ENCODE data around the gene ATR. TPM values are rescaled to one million over a fixed set of nuclear protein-coding genes. Genes with fewer than 3 reads are reported as not detected.

The ATR gene
- total RNA-seq, 1 experiment from 2014 or later: 15.6 TPM

- H3K79me2 ChIP-seq (ENCODE audit: low read length): no peaks in the 10 kb centered on the region
- TF ChIP-seq EZH2phosphoT487 (IDR thresholded peaks at IDR 0.05; ENCODE audit: borderline replicate concordance, low read length) (no peak), EZH2 (IDR thresholded peaks at IDR 0.05; ENCODE audit: low read length, unreplicated experiment) (no peak), CTCF (conservative IDR thresholded peaks at IDR 0.05; ENCODE audit: low read depth, low read length) (no peak)
- intact Hi-C loops (cut with micrococcal nuclease): no loop called here
Observed at GRCh38 chr3:142470826-142471225, 107.7 kb downstream of the ATR start.

GRCh38 chr3:142468456-142468855 lies 110.1 kb downstream of the ATR start:
- H3K36me3 ChIP-seq (ENCODE audit: low read depth, low read length): no peaks in the 10 kb centered on the region
- H3F3A ChIP-seq (ENCODE audit: low read length, unreplicated experiment): no peaks in the 10 kb centered on the region
- CTCF ChIA-PET: no interaction called here
- H3K27me3 ChIP-seq (ENCODE audit: low read length): no peaks in the 10 kb centered on the region
- H2AFZ ChIP-seq (ENCODE audit: low read length): no peak overlapping the region
- H3K9me3 ChIP-seq (ENCODE audit: low read length): no peaks in the 10 kb centered on the region
- H3K9me2 ChIP-seq (replicated peaks; ENCODE audit: low read length): no peaks in the 10 kb centered on the region
- H3K4me1 ChIP-seq (ENCODE audit: insufficient read depth, low read length): no peaks in the 10 kb centered on the region
- DNase-seq: no peak
- POLR2A ChIA-PET (ENCODE audit: unreplicated experiment): no interaction called here
- H4K20me1 ChIP-seq (ENCODE audit: low read length): no peaks in the 10 kb centered on the region
- H3K4me2 ChIP-seq (ENCODE audit: low read length): no peak overlapping the region
- H3K4me3 ChIP-seq (ENCODE audit: low read length): no peak overlapping the region
- no peak overlapping the region for H3K9ac ChIP-seq (ENCODE audit: low read length)
- H3K27ac ChIP-seq (ENCODE audit: low read length): no peak overlapping the region
- intact Hi-C loops (cut with micrococcal nuclease): no loop called here
- no TSS peak for BruUV-seq (replicated peaks)
- no peak for TF ChIP-seq EZH2 (IDR thresholded peaks at IDR 0.05; ENCODE audit: low read length, unreplicated experiment)
- no peak for ATAC-seq
- H3K79me2 ChIP-seq (ENCODE audit: low read length): no peaks in the 10 kb centered on the region

More at GRCh38 chr3:142470826-142471225, 107.7 kb downstream of the ATR start:
- Histone ChIP-seq H3K27ac (ENCODE audit: low read length) (no peak overlapping the region), H3K27me3 (ENCODE audit: low read length) (no peaks in the 10 kb centered on the region), H3K9me3 (ENCODE audit: low read length) (no peaks in the 10 kb centered on the region), H3K4me3 (ENCODE audit: low read length) (no peak overlapping the region), H4K20me1 (ENCODE audit: low read length) (no peaks in the 10 kb centered on the region), H3K4me1 (ENCODE audit: insufficient read depth, low read length) (no peaks in the 10 kb centered on the region), H3K9me2 (replicated peaks; ENCODE audit: low read length) (no peaks in the 10 kb centered on the region), H2AFZ (ENCODE audit: low read length) (no peak overlapping the region), H3K4me2 (ENCODE audit: low read length) (no peak overlapping the region), H3K9ac (ENCODE audit: low read length) (no peak overlapping the region), H3F3A (ENCODE audit: low read length, unreplicated experiment) (no peaks in the 10 kb centered on the region), H3K36me3 (ENCODE audit: low read depth, low read length) (no peaks in the 10 kb centered on the region)
- no TSS peak for BruUV-seq (replicated peaks)
- ATAC-seq (no peak), DNase-seq (no peak)
- ChIA-PET CTCF (no interaction called here), POLR2A (ENCODE audit: unreplicated experiment) (no interaction called here)

GRCh38 chr3:142467768-142468167 lies 110.8 kb downstream of the ATR start:
- Histone ChIP-seq H3K4me2 (ENCODE audit: low read length) (no peak overlapping the region), H3K4me3 (ENCODE audit: low read length) (no peak overlapping the region), H3K27ac (ENCODE audit: low read length) (no peak overlapping the region), H2AFZ (ENCODE audit: low read length) (no peak overlapping the region), H3K79me2 (ENCODE audit: low read length) (no peaks in the 10 kb centered on the region), H3K27me3 (ENCODE audit: low read length) (no peaks in the 10 kb centered on the region), H3K9me2 (replicated peaks; ENCODE audit: low read length) (no peaks in the 10 kb centered on the region), H3F3A (ENCODE audit: low read length, unreplicated experiment) (no peaks in the 10 kb centered on the region), H3K4me1 (ENCODE audit: insufficient read depth, low read length) (no peaks in the 10 kb centered on the region), H3K9ac (ENCODE audit: low read length) (no peak overlapping the region), H4K20me1 (ENCODE audit: low read length) (no peaks in the 10 kb centered on the region), H3K36me3 (ENCODE audit: low read depth, low read length) (no peaks in the 10 kb centered on the region), H3K9me3 (ENCODE audit: low read length) (no peaks in the 10 kb centered on the region)
- TF ChIP-seq EZH2 (IDR thresholded peaks at IDR 0.05; ENCODE audit: low read length, unreplicated experiment) (no peak), EZH2phosphoT487 (IDR thresholded peaks at IDR 0.05; ENCODE audit: borderline replicate concordance, low read length) (no peak), CTCF (conservative IDR thresholded peaks at IDR 0.05; ENCODE audit: low read depth, low read length) (no peak)
- DNase-seq (no peak), ATAC-seq (no peak)
- intact Hi-C loops (cut with micrococcal nuclease): no loop called here
- BruUV-seq (replicated peaks): no TSS peak
- CTCF ChIA-PET: no interaction called here
- POLR2A ChIA-PET (ENCODE audit: unreplicated experiment): no interaction called here
